Activated T-cell treated with anti-CD3 and anti-CD28 coated beads, Interleukin-2, amount 50 U/mL, for 72 hours (primary cell): ENCODE measurements around the gene GNA14. TPM values are rescaled to one million over a fixed set of nuclear protein-coding genes. Genes with fewer than 3 reads are reported as not detected.
"Not testable (repeated sequence)": the region's sequence is repeated elsewhere in the genome, so short reads cannot be mapped to it uniquely, and the experiment has no call there.

Experiments used
- ATAC-seq, 2 donors: fragments of 150-1000 bp; cut with Tn5 transposase; replicated peaks in 1 of 2; 2 replicates each; pipeline ENCODE4 v1.10.0; 2021; ENCODE audit warnings: moderate library complexity in 2 of 2, mild to moderate bottlenecking in 1 of 2
- DNase-seq, 2 donors: peaks; one replicate each; pipeline ENCODE4 v3.0.0; 2021 to 2022; ENCODE audit warnings: mixed read lengths in 1 of 2
- H3K27ac Mint-ChIP-seq: one replicate; pipeline ENCODE4 v1.8.0; 2022; ENCODE audit warnings: mild to moderate bottlenecking, moderate library complexity, mixed read lengths
- H3K27me3 Mint-ChIP-seq: one replicate; pipeline ENCODE4 v1.8.0; 2022; ENCODE audit warnings: low read depth, mixed read lengths
- H3K36me3 Mint-ChIP-seq, 2 donors: one replicate each; pipeline ENCODE4 v1.8.0; 2022; ENCODE audit warnings: mixed read lengths in 2 of 2, mild to moderate bottlenecking in 1 of 2; ENCODE audit not compliant: insufficient read depth in 2 of 2
- H3K4me1 Mint-ChIP-seq: one replicate; pipeline ENCODE4 v1.8.0; 2022; ENCODE audit warnings: low read depth, mixed read lengths
- H3K4me3 Mint-ChIP-seq, 2 donors: one replicate each; pipeline ENCODE4 v1.8.0; 2022; ENCODE audit warnings: mild to moderate bottlenecking in 2 of 2, mixed read lengths in 2 of 2, moderate library complexity in 2 of 2
- H3K9me3 Mint-ChIP-seq, 2 donors: one replicate each; pipeline ENCODE4 v1.8.0; 2022; ENCODE audit warnings: mixed read lengths in 2 of 2
- total RNA-seq, 2 donors: library from RNA; stranded (reverse); gene quantifications; one replicate each; pipeline ENCODE4 v1.2.3, GENCODE V29; 2022

The GNA14 gene
- total RNA-seq, 2 donors from 2014 or later: 0.29 TPM; not detected in 1

GRCh38 chr9:77507212-77507961 is 140.7 kb downstream of the GNA14 start:
- peaks cover 7% of the 10 kb centered on the region for H3K27me3 Mint-ChIP-seq
- no peak overlapping the region for H3K4me3 Mint-ChIP-seq
- ATAC-seq: no peak
- no peak overlapping the region for H3K27ac Mint-ChIP-seq
- H3K9me3 Mint-ChIP-seq: no peaks in the 10 kb centered on the region
- no peak for DNase-seq
- H3K4me1 Mint-ChIP-seq: peaks cover 5% of the 10 kb centered on the region
- no peaks in the 10 kb centered on the region for H3K36me3 Mint-ChIP-seq

DNA sequence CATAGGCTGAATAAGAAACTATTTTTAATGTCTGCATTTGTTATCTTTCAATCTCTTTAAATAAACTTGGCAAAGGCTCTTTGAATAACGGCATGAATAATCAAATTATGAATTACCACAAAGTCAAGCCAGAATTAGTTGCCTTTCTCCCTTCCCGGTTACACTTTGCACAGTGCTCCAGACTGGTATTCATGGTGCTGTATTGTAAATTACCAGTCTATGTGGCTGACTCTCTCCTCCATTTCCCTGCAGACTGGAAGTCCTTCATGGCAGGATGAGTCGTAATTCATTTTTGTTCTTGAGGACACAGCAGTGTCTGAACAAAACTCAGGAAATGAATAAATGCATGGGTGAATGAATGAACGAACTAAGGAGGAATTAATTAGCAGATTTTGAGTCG is 142.9 kb downstream of the GNA14 start:
- peaks cover 5% of the 10 kb centered on the region for H3K4me1 Mint-ChIP-seq
- H3K27me3 Mint-ChIP-seq: peaks cover 7% of the 10 kb centered on the region
- no peak overlapping the region for H3K27ac Mint-ChIP-seq
- no peak for ATAC-seq
- no peak for DNase-seq
- H3K36me3 Mint-ChIP-seq: no peaks in the 10 kb centered on the region
- H3K4me3 Mint-ChIP-seq: no peak overlapping the region
- no peaks in the 10 kb centered on the region for H3K9me3 Mint-ChIP-seq

- peak in 1 of 2 donors; percentile 7 for ATAC-seq
- H3K27me3 Mint-ChIP-seq: peaks cover under 1% of the 10 kb centered on the region
- H3K4me1 Mint-ChIP-seq: no peaks in the 10 kb centered on the region
- DNase-seq: no peak
- H3K36me3 Mint-ChIP-seq: no peaks in the 10 kb centered on the region
- H3K9me3 Mint-ChIP-seq: no peaks in the 10 kb centered on the region
- H3K4me3 Mint-ChIP-seq: no peak overlapping the region
- H3K27ac Mint-ChIP-seq: no peak overlapping the region
Observed at GRCh38 chr9:77502568-77502967, 145.6 kb downstream of the GNA14 start.

GRCh38 chr9:77498891-77499290 is 149.2 kb downstream of the GNA14 start:
- Mint-ChIP-seq H3K4me1 (peaks cover 3% of the 10 kb centered on the region), H3K4me3 (no peak overlapping the region), H3K27ac (no peak overlapping the region), H3K27me3 (peaks cover 4% of the 10 kb centered on the region), H3K9me3 (no peaks in the 10 kb centered on the region), H3K36me3 (no peaks in the 10 kb centered on the region)
- DNase-seq (no peak), ATAC-seq (no peak)

- H3K4me1 Mint-ChIP-seq: peaks cover 3% of the 10 kb centered on the region
- H3K9me3 Mint-ChIP-seq: no peaks in the 10 kb centered on the region
- H3K27me3 Mint-ChIP-seq: peaks cover 10% of the 10 kb centered on the region
- DNase-seq (no peak), ATAC-seq (no peak)
- no peak overlapping the region for H3K27ac Mint-ChIP-seq
- no peaks in the 10 kb centered on the region for H3K36me3 Mint-ChIP-seq
- no peak overlapping the region for H3K4me3 Mint-ChIP-seq
Observed at GRCh38 chr9:77497322-77498198, 150.6 kb downstream of the GNA14 start.

GRCh38 chr9:77495834-77496671 is 152.1 kb downstream of the GNA14 start:
- Mint-ChIP-seq H3K4me1 (peaks cover 3% of the 10 kb centered on the region), H3K36me3 (peaks cover 0 to 2% of the 10 kb centered on the region in 2 donors), H3K27me3 (peaks cover 10% of the 10 kb centered on the region), H3K9me3 (no peaks in the 10 kb centered on the region), H3K27ac (no peak overlapping the region), H3K4me3 (no peak overlapping the region)
- DNase-seq (no peak), ATAC-seq (no peak)

DNA sequence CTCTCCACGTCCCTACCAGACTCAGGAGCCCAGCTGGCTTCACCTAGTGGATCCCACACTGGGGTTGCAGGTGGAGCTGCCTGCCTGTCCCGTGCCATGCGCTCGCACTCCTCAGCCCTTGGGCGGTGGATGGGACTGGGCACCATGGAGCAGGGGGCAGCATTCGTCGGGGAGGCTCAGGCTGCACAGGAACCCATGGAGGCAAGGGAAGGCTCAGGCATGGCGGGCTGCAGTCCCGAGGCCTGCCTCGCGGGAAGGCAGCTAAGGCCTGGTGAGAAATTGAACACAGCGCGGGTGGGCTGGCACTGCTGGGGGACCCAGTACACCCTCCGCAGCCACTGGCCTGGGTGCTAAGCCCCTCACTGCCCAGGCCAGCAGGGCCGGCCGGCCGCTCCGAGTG is 157.8 kb downstream of the GNA14 start:
- H3K9me3 Mint-ChIP-seq, H3K27ac Mint-ChIP-seq, DNase-seq, H3K4me3 Mint-ChIP-seq, ATAC-seq: not testable (repeated sequence)
- peaks cover 4 to 11% of the 10 kb centered on the region in 2 donors for H3K36me3 Mint-ChIP-seq
- H3K27me3 Mint-ChIP-seq: peaks cover 12% of the 10 kb centered on the region
- H3K4me1 Mint-ChIP-seq: peaks cover 42% of the 10 kb centered on the region

DNA sequence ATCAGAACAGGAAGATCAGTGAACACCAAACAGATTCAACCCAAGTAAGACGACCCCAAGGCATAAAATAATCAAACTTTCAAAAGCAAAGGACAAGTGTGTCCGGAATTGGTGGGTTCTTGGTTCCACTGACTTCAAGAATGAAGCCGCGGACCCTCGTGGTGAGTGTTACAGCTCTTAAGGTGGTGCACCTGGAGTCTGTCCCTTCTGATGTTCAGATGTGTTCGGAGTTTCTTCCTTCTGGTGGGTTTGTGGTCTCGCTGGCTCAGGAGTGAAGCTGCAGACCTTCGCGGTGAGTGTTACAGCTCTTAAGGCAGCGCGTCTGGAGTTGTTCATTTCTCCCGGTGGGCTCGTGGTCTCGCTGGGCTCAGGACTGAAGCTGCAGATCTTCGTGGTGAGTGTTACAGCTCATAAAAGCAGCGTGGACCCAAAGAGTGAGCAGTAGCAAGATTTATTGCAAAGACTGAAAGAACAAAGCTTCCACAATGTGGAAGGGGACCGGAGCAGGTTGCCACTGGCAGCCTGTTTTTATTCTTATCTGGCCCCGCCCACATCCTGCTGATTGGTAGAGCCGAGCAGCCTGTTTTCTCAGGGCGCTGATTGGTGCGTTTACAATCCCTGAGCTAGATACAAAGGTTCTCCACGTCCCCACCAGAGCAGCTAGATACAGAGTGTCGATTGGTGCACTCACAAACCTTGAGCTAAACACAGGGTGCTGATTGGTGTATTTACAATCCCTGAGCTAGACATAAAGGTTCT is 158.5 kb downstream of the GNA14 start:
- DNase-seq, H3K9me3 Mint-ChIP-seq, ATAC-seq: not testable (repeated sequence)
- Mint-ChIP-seq H3K4me3 (peak overlapping the region; percentile 71 to 80), H3K36me3 (peaks cover 4 to 11% of the 10 kb centered on the region in 2 donors), H3K27me3 (peaks cover 12% of the 10 kb centered on the region), H3K4me1 (peaks cover 38% of the 10 kb centered on the region), H3K27ac (peak overlapping the region; percentile 39)

- DNase-seq (no peak), ATAC-seq (peak; percentile 30 to 55)
- peak overlapping the region; percentile 71 to 80 for H3K4me3 Mint-ChIP-seq
- H3K4me1 Mint-ChIP-seq: peaks cover 38% of the 10 kb centered on the region
- peak overlapping the region; percentile 39 for H3K27ac Mint-ChIP-seq
- H3K36me3 Mint-ChIP-seq: peaks cover 4 to 11% of the 10 kb centered on the region in 2 donors
- peaks cover 11% of the 10 kb centered on the region for H3K27me3 Mint-ChIP-seq
- H3K9me3 Mint-ChIP-seq: no peaks in the 10 kb centered on the region
Observed at GRCh38 chr9:77488439-77489126, 159.5 kb downstream of the GNA14 start.

DNA sequence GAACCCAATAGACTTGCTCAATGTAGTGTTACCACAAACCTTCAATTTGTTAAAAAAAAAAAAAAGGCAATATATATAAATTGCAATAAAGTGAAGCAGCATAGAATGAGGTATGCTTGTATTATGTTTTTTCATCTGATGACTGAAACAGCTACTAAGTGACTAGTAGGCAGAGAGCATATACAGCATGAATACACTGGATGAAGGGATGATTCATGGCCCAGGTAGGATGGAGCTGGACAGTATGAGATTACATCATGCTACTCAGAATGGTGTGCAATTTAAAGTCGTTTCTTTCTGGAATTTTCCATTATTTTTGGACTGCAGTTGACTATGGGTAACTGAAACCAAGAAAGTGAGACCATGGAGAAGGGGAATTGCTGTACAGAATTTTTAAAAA is 161.2 kb downstream of the GNA14 start:
- ATAC-seq: peak; percentile 95 to 98
- no peak for DNase-seq
- Mint-ChIP-seq H3K4me3 (no peak overlapping the region), H3K27me3 (peaks cover 7% of the 10 kb centered on the region), H3K27ac (no peak overlapping the region), H3K36me3 (peaks cover 5 to 11% of the 10 kb centered on the region in 2 donors), H3K9me3 (no peaks in the 10 kb centered on the region), H3K4me1 (peaks cover 38% of the 10 kb centered on the region)

DNA sequence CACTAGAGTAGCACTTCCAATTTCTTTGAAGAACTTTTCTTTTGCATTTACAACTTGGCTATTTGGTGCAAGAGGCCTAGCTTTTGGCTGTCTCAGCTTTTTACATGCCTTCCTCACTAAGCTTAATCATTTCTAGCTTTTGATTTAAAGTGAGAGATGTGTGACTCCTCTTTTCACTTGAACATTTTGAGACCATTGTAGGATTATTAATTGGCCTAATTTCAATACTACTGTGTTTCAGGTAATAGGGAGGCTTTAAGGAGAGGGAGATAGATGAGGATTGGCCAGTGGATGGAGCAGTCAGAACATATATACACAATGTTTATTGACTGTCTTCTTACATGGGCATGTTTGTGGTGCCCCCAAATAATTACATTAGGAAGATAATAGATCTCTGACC is 161.7 kb downstream of the GNA14 start:
- DNase-seq (no peak), ATAC-seq (peak; percentile 28 to 43)
- H3K9me3 Mint-ChIP-seq: no peaks in the 10 kb centered on the region
- peak overlapping the region in 1 of 2 donors; percentile 44 for H3K4me3 Mint-ChIP-seq
- peaks cover 5 to 11% of the 10 kb centered on the region in 2 donors for H3K36me3 Mint-ChIP-seq
- H3K27me3 Mint-ChIP-seq: peaks cover 7% of the 10 kb centered on the region
- peaks cover 38% of the 10 kb centered on the region for H3K4me1 Mint-ChIP-seq
- H3K27ac Mint-ChIP-seq: no peak overlapping the region
